OCI-LY7 (cell line): ENCODE results near the gene DHRS7. TPM values are rescaled to one million over a fixed set of nuclear protein-coding genes. Genes with fewer than 3 reads are reported as not detected.
A peak's percentile ranks its signal among the peaks of the same experiment; 100 is the strongest.

ENCODE experiments used
- BruUV-seq: library from RNA; stranded (reverse); fragments of 400-500 nt; replicated peaks from 2 replicates; lab custom pipeline; 2021; lab: Mats Ljungman, UMichigan
- CTCF ChIA-PET: fragments of 300-600 bp; sonication (Branson Sonifier 250); formaldehyde crosslinking; loops from one replicate; lab custom pipeline; 2022; ENCODE audit warnings: antibody characterized with exemption; ENCODE audit not compliant: unreplicated experiment; lab: Charles Lee
- POLR2A ChIA-PET: fragments of 300-600 bp; sonication (Branson Sonifier 250); formaldehyde crosslinking; loops from one replicate; lab custom pipeline; 2022; ENCODE audit warnings: antibody characterized with exemption; lab: Charles Lee
- DNase-seq: peaks from one replicate; pipeline ENCODE4 v3.0.0-alpha.2; 2015; ENCODE audit warnings: low spot score
- H2AFZ ChIP-seq: fragments of 200-600 bp; sonication (generic), shearing (Covaris generic); 2 replicates; pipeline ENCODE4 v1.6.1; 2014; ENCODE audit warnings: mild to moderate bottlenecking, antibody characterized with exemption, low read length, moderate library complexity
- H3K27ac ChIP-seq: fragments of 200-600 bp; sonication (generic); 2 replicates; pipeline ENCODE4 v1.5.1; 2014; ENCODE audit warnings: mixed run types, low read depth, mild to moderate bottlenecking, moderate library complexity, low read length, inconsistent platforms; ENCODE audit not compliant: poor library complexity, severe bottlenecking
- H3K36me3 ChIP-seq: fragments of 200-600 bp; sonication (generic); 2 replicates; pipeline ENCODE4 v1.6.1; 2014; ENCODE audit warnings: mild to moderate bottlenecking, antibody characterized with exemption, low read length, moderate library complexity, mixed read lengths; ENCODE audit not compliant: insufficient read depth
- H3K4me1 ChIP-seq: fragments of 200-600 bp; sonication (generic); 2 replicates; pipeline ENCODE4 v1.5.1; 2014; ENCODE audit warnings: mild to moderate bottlenecking, low read length; ENCODE audit not compliant: insufficient read depth, poor library complexity, severe bottlenecking
- H3K4me2 ChIP-seq: fragments of 200-600 bp; sonication (generic); 2 replicates; pipeline ENCODE4 v1.6.1; 2014; ENCODE audit warnings: mild to moderate bottlenecking, low read length
- H3K4me3 ChIP-seq: fragments of 200-600 bp; sonication (generic); 2 replicates; pipeline ENCODE4 v1.5.1; 2014; ENCODE audit warnings: mild to moderate bottlenecking, low read depth, low read length; ENCODE audit not compliant: poor library complexity, severe bottlenecking
- H3K79me2 ChIP-seq: fragments of 200-600 bp; sonication (generic); 2 replicates; pipeline ENCODE4 v1.6.1; 2016; ENCODE audit warnings: low read depth, mild to moderate bottlenecking, low read length, moderate library complexity, mixed read lengths; ENCODE audit not compliant: insufficient read depth
- H3K9me2 ChIP-seq: fragments of 200-600 bp; sonication (generic); 2 replicates; pipeline ENCODE4 v1.6.1; 2016; ENCODE audit warnings: mild to moderate bottlenecking, low read length, mixed read lengths; ENCODE audit not compliant: insufficient read depth
- H3K9me3 ChIP-seq: fragments of 200-600 bp; sonication (generic); 2 replicates; pipeline ENCODE4 v1.6.1; 2014; ENCODE audit warnings: mild to moderate bottlenecking, mixed run types, low read length, mixed read lengths
- H4K20me1 ChIP-seq: fragments of 200-600 bp; sonication (generic); 2 replicates; pipeline ENCODE4 v1.6.1; 2014; ENCODE audit warnings: mild to moderate bottlenecking, antibody characterized with exemption, low read length, moderate library complexity, mixed read lengths; ENCODE audit not compliant: insufficient read depth
- CTCF ChIP-seq: fragments of 200-600 bp; sonication (generic); conservative IDR thresholded peaks from 2 replicates; pipeline ENCODE4 v1.5.1; 2014; ENCODE audit warnings: mild to moderate bottlenecking, antibody characterized with exemption, low read length, moderate library complexity, mixed read lengths
- EZH2phosphoT487 ChIP-seq: fragments of 200-600 bp; sonication (generic); IDR thresholded peaks from 2 replicates; pipeline ENCODE4 v1.6.1; 2018; ENCODE audit warnings: low read depth, borderline replicate concordance, mild to moderate bottlenecking, mixed run types, antibody characterized with exemption, low read length, moderate library complexity, mixed read lengths
- intact Hi-C: fragments of 100-400 bp; cut with micrococcal nuclease; formaldehyde crosslinking; loops from one replicate; pipeline ENCODE4 v1.10.0; 2022; ENCODE audit not compliant: unreplicated experiment
- total RNA-seq, 2 experiments: library from RNA; depleted of rRNA in 1 of 2; stranded (reverse); fragments of >200 nt in 1 of 2; shearing (Covaris generic) in 1 of 2; gene quantifications; 2 replicates each; pipeline ENCODE4 v1.2.3, GENCODE V29; 2014 to 2022

The DHRS7 gene
- total RNA-seq, 2 experiments from 2014 or later, result 31.1 to 32.7 TPM

- H3K79me2 ChIP-seq, result no peaks in the 10 kb centered on the region
- H2AFZ ChIP-seq, result peak overlapping the region; percentile 30; the same call in 1 of the 2 replicates
- no TSS peak for BruUV-seq
- no peak for DNase-seq
- no peaks in the 10 kb centered on the region; the same call in 1 of the 2 replicates for H3K9me3 ChIP-seq
- no peak overlapping the region for H3K4me3 ChIP-seq
- no peaks in the 10 kb centered on the region for H4K20me1 ChIP-seq
- peaks cover 24% of the 10 kb centered on the region for H3K4me1 ChIP-seq
- no peak for TF ChIP-seq CTCF
- TF ChIP-seq EZH2phosphoT487, result no peak
- no peak overlapping the region for H3K27ac ChIP-seq
- H3K4me2 ChIP-seq, result no peak overlapping the region
- intact Hi-C loops, result no loop called here
- ChIA-PET POLR2A (interaction anchor here (0.6 to 3.8 kb wide), 6 partner anchors 8 to 349 kb away, joined by 3 to 21 read pairs (median 4); partner anchors contain the start of gene PPM1A), CTCF (no interaction called here)
- H3K9me2 ChIP-seq, result no peaks in the 10 kb centered on the region
- H3K36me3 ChIP-seq, result no peaks in the 10 kb centered on the region
Observed at GRCh38 chr14:60211153-60211552, 46.0 kb upstream of the DHRS7 start.

- no peaks in the 10 kb centered on the region for H3K79me2 ChIP-seq
- intact Hi-C loops, result no loop called here
- H3K4me1 ChIP-seq, result peaks cover 28% of the 10 kb centered on the region
- H3K9me2 ChIP-seq, result no peaks in the 10 kb centered on the region
- peak overlapping the region; percentile 30; the same call in 1 of the 2 replicates for H2AFZ ChIP-seq
- H3K9me3 ChIP-seq, result no peaks in the 10 kb centered on the region; the same call in 1 of the 2 replicates
- H3K27ac ChIP-seq, result no peak overlapping the region
- no peak overlapping the region for H3K4me3 ChIP-seq
- no TSS peak for BruUV-seq
- ChIA-PET CTCF (no interaction called here), POLR2A (interaction anchor here (0.6 to 3.8 kb wide), 6 partner anchors 8 to 382 kb away, joined by 3 to 21 read pairs (median 4); partner anchors contain the start of gene PPM1A)
- no peak for DNase-seq
- TF ChIP-seq EZH2phosphoT487, result no peak
- TF ChIP-seq CTCF, result no peak
- no peaks in the 10 kb centered on the region for H3K36me3 ChIP-seq
- H4K20me1 ChIP-seq, result no peaks in the 10 kb centered on the region
- no peak overlapping the region for H3K4me2 ChIP-seq
Observed at GRCh38 chr14:60210703-60211102, 45.5 kb upstream of the DHRS7 start.

- DNase-seq, result no peak
- ChIA-PET CTCF (interaction anchor here (0.6 kb wide), 1 partner anchor 14 kb away, joined by 3 read pairs; no protein-coding TSS in a partner anchor), POLR2A (interaction anchor here (0.7 to 5.0 kb wide), 3 partner anchors 35 to 1197 kb away, joined by 3 to 49 read pairs (median 4); partner anchors contain the start of gene PPM1A)
- H3K79me2 ChIP-seq, result no peaks in the 10 kb centered on the region
- intact Hi-C loops, result no loop called here
- H2AFZ ChIP-seq, result no peak overlapping the region
- no peaks in the 10 kb centered on the region; the same call in 1 of the 2 replicates for H3K36me3 ChIP-seq
- no peak overlapping the region for H3K27ac ChIP-seq
- H3K4me3 ChIP-seq, result no peak overlapping the region
- TF ChIP-seq EZH2phosphoT487 (no peak), CTCF (no peak)
- H3K9me2 ChIP-seq, result no peaks in the 10 kb centered on the region
- no peak overlapping the region for H3K4me2 ChIP-seq
- no TSS peak for BruUV-seq
- no peaks in the 10 kb centered on the region; the same call in 1 of the 2 replicates for H3K9me3 ChIP-seq
- H3K4me1 ChIP-seq, result peaks cover 53% of the 10 kb centered on the region
- H4K20me1 ChIP-seq, result no peaks in the 10 kb centered on the region
Observed at GRCh38 chr14:60206837-60207533, 41.8 kb upstream of the DHRS7 start.
